Left lung (tissue), 10 donors: Measurements from ENCODE around the gene TMUB1. TPM values are rescaled to one million over a fixed set of nuclear protein-coding genes. Genes with fewer than 3 reads are reported as not detected.
A peak's percentile ranks its signal among the peaks of the same experiment; 100 is the strongest.

ENCODE experiments used
- ATAC-seq: fragments of 200-7000 bp; cut with Tn5 transposase; one replicate; pipeline ENCODE4 v1.9.1; 2020; ENCODE audit warnings: moderate library complexity
- DNase-seq, 4 donors: peaks; one replicate each; pipeline ENCODE4 v3.0.0-alpha.2; 2013 to 2020
- H3K27ac ChIP-seq, 2 donors: fragments of 200-600 bp; sonication (generic) in 1 of 2; one replicate each; pipeline versions ENCODE4 v1.5.0 to v1.8.0; 2020 to 2021
- H3K27me3 ChIP-seq, 2 donors: fragments of 200-600 bp; sonication (generic) in 1 of 2; one replicate each; pipeline versions ENCODE4 v1.5.0 to v1.8.0; 2020 to 2021
- H3K36me3 ChIP-seq, 2 donors: fragments of 200-600 bp; sonication (generic) in 1 of 2; one replicate each; pipeline versions ENCODE4 v1.5.0 to v1.8.0; 2020 to 2021
- H3K4me1 ChIP-seq, 2 donors: fragments of 200-600 bp; one replicate each; pipeline ENCODE4 v1.8.0; 2021
- H3K4me3 ChIP-seq, 2 donors: fragments of 200-600 bp; sonication (generic) in 1 of 2; one replicate each; pipeline versions ENCODE4 v1.5.0 to v1.8.0; 2020 to 2021; ENCODE audit warnings: mild to moderate bottlenecking in 1 of 2
- H3K9me3 ChIP-seq, 2 donors: fragments of 200-600 bp; sonication (generic) in 1 of 2; one replicate each; pipeline versions ENCODE4 v1.5.0 to v1.8.0; 2020 to 2021
- CTCF ChIP-seq, 2 donors: fragments of 200-600 bp; sonication (generic) in 1 of 2; IDR thresholded peaks; one replicate each; pipeline versions ENCODE4 v1.5.0 to v1.8.0; 2021; ENCODE audit warnings: antibody characterized with exemption in 2 of 2
- intact Hi-C, 2 donors: fragments of 100-400 bp; cut with DNase I; formaldehyde crosslinking; loops; one replicate each; pipeline versions ENCODE4 v1.11.2 to v1.14.2; 2022
- polyA plus RNA-seq, 6 donors: library from polyadenylated mRNA; unstranded; fragments of 120-200 nt; gene quantifications; one replicate each; pipeline ENCODE4 v1.2.1, GENCODE V29; 2013; ENCODE audit not compliant: insufficient read length in 6 of 6
- total RNA-seq, 2 donors: library from RNA; stranded (reverse); fragmentation: NEBNext Ultra II Directional; extraction: Animal tissue kit (Norgen Biotek cat#: 25700); gene quantifications; one replicate each; pipeline ENCODE4 v1.2.1, GENCODE V29; 2021
- donor health status: DM: no; HTN: yes; CAD: no.
- donor health status: DM: no; HTN: no; CAD: no.

TMUB1 gene
- total and polyA plus RNA-seq, 8 donors = 21.2 to 49.1 (median 24.5) TPM

- H3K9me3 ChIP-seq = no peaks in the 10 kb centered on the region
- H3K27ac ChIP-seq = no peak overlapping the region
- H3K4me1 ChIP-seq = peaks cover 28 to 42% of the 10 kb centered on the region in 2 donors
- no peak for TF ChIP-seq CTCF (IDR thresholded peaks at IDR 0.05)
- H3K4me3 ChIP-seq = peak overlapping the region in 1 of 2 donors; percentile 93
- ATAC-seq (no peak), DNase-seq (no peak)
- H3K36me3 ChIP-seq = peaks cover 5 to 56% of the 10 kb centered on the region in 2 donors
- H3K27me3 ChIP-seq = no peaks in the 10 kb centered on the region
- intact Hi-C loops = no loop called here
Observed at GRCh38 chr7:151063212-151063561, 20.1 kb downstream of the TMUB1 start.

GRCh38 chr7:151062399-151063211 lies 20.7 kb downstream of the TMUB1 start:
- H3K9me3 ChIP-seq = no peaks in the 10 kb centered on the region
- DNase-seq (peak; percentile 33 to 89 (median 80)), ATAC-seq (peak; percentile 51)
- H3K36me3 ChIP-seq = peaks cover 5 to 51% of the 10 kb centered on the region in 2 donors
- peak overlapping the region; percentile 23 to 62 for H3K27ac ChIP-seq
- TF ChIP-seq CTCF (IDR thresholded peaks at IDR 0.05) = no peak
- H3K4me3 ChIP-seq = peak overlapping the region; percentile 15 to 93
- intact Hi-C loops = no loop called here
- peaks cover 28 to 44% of the 10 kb centered on the region in 2 donors for H3K4me1 ChIP-seq
- no peaks in the 10 kb centered on the region for H3K27me3 ChIP-seq

GRCh38 chr7:151062111-151062398 lies 21.2 kb downstream of the TMUB1 start:
- no peaks in the 10 kb centered on the region for H3K27me3 ChIP-seq
- TF ChIP-seq CTCF (IDR thresholded peaks at IDR 0.05) = no peak
- peaks cover under 1 to 45% of the 10 kb centered on the region in 2 donors for H3K36me3 ChIP-seq
- H3K4me3 ChIP-seq = peak overlapping the region in 1 of 2 donors; percentile 93
- no peaks in the 10 kb centered on the region for H3K9me3 ChIP-seq
- H3K27ac ChIP-seq = peak overlapping the region in 1 of 2 donors; percentile 98
- peaks cover 31 to 48% of the 10 kb centered on the region in 2 donors for H3K4me1 ChIP-seq
- no peak for ATAC-seq
- no peak for DNase-seq
- intact Hi-C loops = no loop called here

- Histone ChIP-seq H3K27ac (peak overlapping the region in 1 of 2 donors; percentile 98), H3K36me3 (peaks cover 0 to 39% of the 10 kb centered on the region in 2 donors), H3K4me1 (peaks cover 33 to 54% of the 10 kb centered on the region in 2 donors), H3K9me3 (no peaks in the 10 kb centered on the region), H3K4me3 (peak overlapping the region; percentile 86 to 93), H3K27me3 (no peaks in the 10 kb centered on the region)
- intact Hi-C loops = no loop called here
- ATAC-seq (peak; percentile 35), DNase-seq (peak in 3 of 4 donors; percentile 32 to 81 (median 81))
- TF ChIP-seq CTCF (IDR thresholded peaks at IDR 0.05) = no peak
Observed at GRCh38 chr7:151061213-151062110, 21.8 kb downstream of the TMUB1 start.
